MV-4-11 (cell line): ENCODE results near the gene DDTL.

Source experiments
- DNase-seq: peaks from one replicate; lab custom pipeline; 2025; lab: John Stamatoyannopoulos, UW

DDTL gene

GRCh38 chr22:24006207-24006913, 39.7 kb downstream of the DDTL start:
- DNase-seq: no peak

- DNase-seq: no peak
These were observed 40.2 kb downstream of the DDTL start for GRCh38 chr22:24006914-24007214.

GRCh38 chr22:24007253-24008021, 40.7 kb downstream of the DDTL start:
- DNase-seq: no peak

- no peak for DNase-seq
These were observed 41.3 kb downstream of the DDTL start for GRCh38 chr22:24008022-24008283.

- DNase-seq: no peak
These were observed 41.9 kb downstream of the DDTL start for GRCh38 chr22:24008381-24009226.

- no peak for DNase-seq
These were observed 42.7 kb downstream of the DDTL start for GRCh38 chr22:24009227-24010017.

GRCh38 chr22:24010018-24010391, 43.3 kb downstream of the DDTL start:
- DNase-seq: no peak

- DNase-seq: no peak
These were observed 45.0 kb downstream of the DDTL start for GRCh38 chr22:24011735-24012068.

GRCh38 chr22:24016156-24016555, 49.5 kb downstream of the DDTL start:
- no peak for DNase-seq

GRCh38 chr22:24021304-24021703, 54.6 kb downstream of the DDTL start:
- DNase-seq: no peak
